Prostate gland (tissue), 2 donors: Measurements from ENCODE around the gene LRCH4. TPM values are rescaled to one million over a fixed set of nuclear protein-coding genes. Genes with fewer than 3 reads are reported as not detected.

Experiments
- DNase-seq: peaks from one replicate; pipeline ENCODE4 v3.0.0-alpha.2; 2019; ENCODE audit warnings: low spot score
- H3K27ac ChIP-seq, 2 donors: fragments of 200-600 bp; sonication (generic); 2 replicates each; pipeline ENCODE4 v1.5.1; 2017 to 2019
- H3K27me3 ChIP-seq: fragments of 200-600 bp; sonication (generic); replicated peaks from 2 replicates; pipeline ENCODE4 v1.5.1; 2019; ENCODE audit not compliant: insufficient read depth
- H3K36me3 ChIP-seq, 2 donors: fragments of 200-600 bp; sonication (generic); 1 replicate in 1 of 2; 2 replicates in 1 of 2; pipeline versions ENCODE4 v1.5.1 to v1.8.1; 2017 to 2019
- H3K4me1 ChIP-seq: fragments of 200-600 bp; sonication (generic); replicated peaks from 2 replicates; pipeline ENCODE4 v1.5.1; 2019
- H3K4me3 ChIP-seq, 2 donors: fragments of 200-600 bp; sonication (generic); 2 replicates each; pipeline ENCODE4 v1.5.1; 2017 to 2019
- H3K9me3 ChIP-seq: fragments of 200-600 bp; sonication (generic); 2 replicates; pipeline ENCODE4 v1.5.1; 2017
- POLR2A ChIP-seq: fragments of 450-650 bp; IDR thresholded peaks from one replicate; pipeline ENCODE4 v1.6.1; 2016; ENCODE audit warnings: antibody characterized with exemption, mild to moderate bottlenecking
- POLR2AphosphoS5 ChIP-seq: sonication (generic); formaldehyde crosslinking; IDR thresholded peaks from one replicate; pipeline ENCODE4 v1.6.1; 2017; ENCODE audit warnings: antibody characterized with exemption
- WGBS: methylation state at CpG from one replicate; pipeline ENCODE4 v1.1.5; 2018; 5-methylcytosine and 5-hydroxymethylcytosine counted together
- intact Hi-C: fragments of 100-400 bp; cut with DNase I; formaldehyde crosslinking; loops from one replicate; pipeline ENCODE4 v1.14.2; 2022
- total RNA-seq, 2 donors: library from RNA; depleted of rRNA; stranded (reverse); fragments of >200 nt; gene quantifications; one replicate each; pipeline ENCODE4 v1.1.0, GENCODE V29; 2016
- TF ChIP-seq, protein P1 (sequence below), 4 experiments: fragments of 200-600 bp in 2 of 4; fragments of 450-650 bp in 2 of 4; sonication (generic) in 2 of 4; IDR thresholded peaks; 1 replicate in 3 of 4; 2 replicates in 1 of 4; pipeline ENCODE4 v1.5.1; 2016 to 2019; ENCODE audit warnings: antibody characterized with exemption in 4 of 4, mild to moderate bottlenecking in 2 of 4, moderate library complexity in 2 of 4

The LRCH4 gene
- total RNA-seq, 2 donors from 2014 or later, result 66.8 to 202 TPM

GRCh38 chr7:100574362-100575205 lies 11.3 kb downstream of the LRCH4 start:
- H3K36me3 ChIP-seq, result peaks cover 7 to 37% of the 10 kb centered on the region in 2 donors
- DNase-seq, result no peak
- intact Hi-C loops, result no loop called here
- TF ChIP-seq, protein P1, sequence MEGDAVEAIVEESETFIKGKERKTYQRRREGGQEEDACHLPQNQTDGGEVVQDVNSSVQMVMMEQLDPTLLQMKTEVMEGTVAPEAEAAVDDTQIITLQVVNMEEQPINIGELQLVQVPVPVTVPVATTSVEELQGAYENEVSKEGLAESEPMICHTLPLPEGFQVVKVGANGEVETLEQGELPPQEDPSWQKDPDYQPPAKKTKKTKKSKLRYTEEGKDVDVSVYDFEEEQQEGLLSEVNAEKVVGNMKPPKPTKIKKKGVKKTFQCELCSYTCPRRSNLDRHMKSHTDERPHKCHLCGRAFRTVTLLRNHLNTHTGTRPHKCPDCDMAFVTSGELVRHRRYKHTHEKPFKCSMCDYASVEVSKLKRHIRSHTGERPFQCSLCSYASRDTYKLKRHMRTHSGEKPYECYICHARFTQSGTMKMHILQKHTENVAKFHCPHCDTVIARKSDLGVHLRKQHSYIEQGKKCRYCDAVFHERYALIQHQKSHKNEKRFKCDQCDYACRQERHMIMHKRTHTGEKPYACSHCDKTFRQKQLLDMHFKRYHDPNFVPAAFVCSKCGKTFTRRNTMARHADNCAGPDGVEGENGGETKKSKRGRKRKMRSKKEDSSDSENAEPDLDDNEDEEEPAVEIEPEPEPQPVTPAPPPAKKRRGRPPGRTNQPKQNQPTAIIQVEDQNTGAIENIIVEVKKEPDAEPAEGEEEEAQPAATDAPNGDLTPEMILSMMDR (IDR thresholded peaks at IDR 0.05), result no peak
- TF ChIP-seq POLR2AphosphoS5, result no peak
- no peak for TF ChIP-seq POLR2A
- H3K27ac ChIP-seq, result no peak overlapping the region
- H3K4me1 ChIP-seq, result peaks cover 6% of the 10 kb centered on the region
- H3K27me3 ChIP-seq, result no peaks in the 10 kb centered on the region
- no peaks in the 10 kb centered on the region for H3K9me3 ChIP-seq
- WGBS, result 88% methylated on average over 44 of the region's 44 CpGs
- no peak overlapping the region for H3K4me3 ChIP-seq

DNA sequence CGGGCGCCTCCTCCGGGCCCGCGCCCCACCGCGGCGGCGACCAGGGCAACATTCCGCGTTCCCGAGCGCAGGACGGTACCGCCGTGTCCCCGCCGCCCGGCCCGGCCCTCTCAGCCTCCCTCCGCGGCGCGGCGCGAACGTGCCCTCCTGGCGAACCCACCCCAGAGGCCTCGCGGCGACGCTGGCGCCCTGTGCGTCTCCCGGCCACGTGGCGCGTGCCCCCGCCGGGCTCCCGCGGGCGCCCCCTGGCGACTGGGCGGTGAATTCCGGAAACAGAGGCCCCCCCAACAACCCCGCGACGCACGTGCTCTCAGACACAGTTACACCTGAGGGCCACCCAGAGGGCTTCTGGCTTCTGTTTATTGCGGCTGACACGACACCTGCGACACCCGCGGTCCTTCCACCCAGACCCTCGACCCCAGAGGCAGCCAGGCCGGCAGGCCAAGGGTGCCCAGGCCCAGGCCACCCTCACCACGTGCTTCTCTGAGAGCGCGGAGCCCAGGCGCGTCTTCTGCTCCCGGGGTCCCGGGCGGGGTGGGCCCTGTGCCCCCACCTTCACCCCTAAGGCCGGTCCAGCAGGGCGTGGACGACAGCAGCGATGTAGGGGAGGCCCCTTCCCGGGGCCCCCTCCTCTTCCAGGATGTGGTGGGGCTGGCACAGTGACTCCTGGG lies 12.1 kb downstream of the LRCH4 start, which contains the start of gene SAP25:
Gene SAP25 (minus strand): TSS at position 210 of the 671 bp plus-strand sequence. CDS start 158 bp downstream, at position 52.
- no peaks in the 10 kb centered on the region for H3K27me3 ChIP-seq
- WGBS, result 95% methylated on average over 59 of the region's 70 CpGs
- H3K4me1 ChIP-seq, result peaks cover 6% of the 10 kb centered on the region
- H3K27ac ChIP-seq, result no peak within 1 kb of the TSS
- intact Hi-C loops, result no loop called here
- H3K36me3 ChIP-seq, result peaks cover 7 to 30% of the 10 kb centered on the region in 2 donors
- DNase-seq, result no peak
- TF ChIP-seq POLR2A (no peak), POLR2AphosphoS5 (no peak)
- TF ChIP-seq, protein P1 (IDR thresholded peaks at IDR 0.05), result no peak
- H3K4me3 ChIP-seq, result no peak within 1 kb of the TSS
- no peaks in the 10 kb centered on the region for H3K9me3 ChIP-seq

- 92% methylated on average over 26 of the region's 30 CpGs for WGBS
- Histone ChIP-seq H3K36me3 (peaks cover 7 to 23% of the 10 kb centered on the region in 2 donors), H3K9me3 (no peaks in the 10 kb centered on the region), H3K4me1 (peaks cover 6% of the 10 kb centered on the region), H3K27me3 (no peaks in the 10 kb centered on the region), H3K27ac (no peak overlapping the region), H3K4me3 (no peak overlapping the region)
- DNase-seq, result no peak
- TF ChIP-seq POLR2AphosphoS5 (no peak), POLR2A (no peak)
- TF ChIP-seq, protein P1 (IDR thresholded peaks at IDR 0.05), result no peak
- intact Hi-C loops, result no loop called here
Observed at GRCh38 chr7:100572949-100573675, 12.8 kb downstream of the LRCH4 start.

GRCh38 chr7:100572281-100572948 lies 13.5 kb downstream of the LRCH4 start:
- DNase-seq, result no peak
- Histone ChIP-seq H3K27me3 (no peaks in the 10 kb centered on the region), H3K9me3 (no peaks in the 10 kb centered on the region), H3K36me3 (peaks cover 7 to 16% of the 10 kb centered on the region in 2 donors), H3K4me3 (no peak overlapping the region), H3K27ac (no peak overlapping the region), H3K4me1 (peaks cover 6% of the 10 kb centered on the region)
- 74% methylated on average over 20 of the region's 20 CpGs for WGBS
- intact Hi-C loops, result no loop called here
- TF ChIP-seq, protein P1 (IDR thresholded peaks at IDR 0.05), result no peak
- no peak for TF ChIP-seq POLR2A
- no peak for TF ChIP-seq POLR2AphosphoS5
